GM19468 (cell line): Measurements from ENCODE around the gene HNRNPAB.

Experiments
- ATAC-seq: cut with Tn5 transposase; IDR thresholded peaks from one replicate; pipeline ENCODE4 v1.9.1; 2021; ENCODE audit warnings: mild to moderate bottlenecking, moderate library complexity, moderate number of reproducible peaks; ENCODE audit not compliant: unreplicated experiment; ENCODE audit errors: extremely low read depth

Gene HNRNPAB

DNA sequence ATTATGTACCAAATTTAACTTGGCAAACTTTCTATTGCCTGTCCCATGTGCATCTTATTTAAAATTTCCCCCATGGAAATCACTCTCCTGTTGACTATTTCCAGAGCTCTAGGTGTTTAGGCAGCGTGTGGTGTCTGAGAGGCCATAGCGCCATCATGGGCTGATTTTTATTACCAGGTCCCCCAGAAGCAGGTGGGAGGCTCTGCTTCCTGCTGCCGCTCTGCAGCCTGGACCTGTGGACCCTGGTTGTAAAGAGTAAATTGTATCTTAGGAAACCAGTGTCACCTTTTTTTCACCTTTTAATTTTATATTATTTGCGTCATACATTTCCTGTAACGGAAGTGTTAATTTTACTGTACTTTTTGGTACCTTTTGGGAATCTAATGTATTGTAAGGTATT lies 6.4 kb downstream of the HNRNPAB start:
- no peak for ATAC-seq

- ATAC-seq: no peak
These were observed 7.0 kb downstream of the HNRNPAB start for GRCh38 chr5:178211095-178212048.

- no peak for ATAC-seq
These were observed 8.1 kb downstream of the HNRNPAB start for GRCh38 chr5:178212241-178213002.

GRCh38 chr5:178213003-178213461 lies 8.7 kb downstream of the HNRNPAB start:
- ATAC-seq: no peak

DNA sequence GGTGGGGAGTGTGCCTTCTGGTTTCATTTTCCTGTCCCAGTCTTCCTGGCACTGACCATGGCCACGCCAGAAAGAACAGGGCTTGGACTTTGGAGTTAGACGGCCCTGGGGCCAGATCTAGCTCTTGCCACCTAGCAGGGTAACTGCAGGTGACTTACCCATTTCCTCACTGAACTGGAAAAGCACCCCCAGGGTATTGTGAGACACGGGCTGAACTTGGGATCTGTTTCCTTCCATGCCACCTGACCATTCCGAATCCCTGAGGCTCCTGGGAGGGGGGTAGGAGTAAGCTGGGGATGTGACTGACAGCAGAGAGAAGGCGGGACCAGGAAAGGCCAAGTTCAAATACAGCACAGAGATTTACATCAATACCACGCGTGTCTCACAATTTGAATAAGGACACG lies 9.4 kb downstream of the HNRNPAB start:
- ATAC-seq: no peak

DNA sequence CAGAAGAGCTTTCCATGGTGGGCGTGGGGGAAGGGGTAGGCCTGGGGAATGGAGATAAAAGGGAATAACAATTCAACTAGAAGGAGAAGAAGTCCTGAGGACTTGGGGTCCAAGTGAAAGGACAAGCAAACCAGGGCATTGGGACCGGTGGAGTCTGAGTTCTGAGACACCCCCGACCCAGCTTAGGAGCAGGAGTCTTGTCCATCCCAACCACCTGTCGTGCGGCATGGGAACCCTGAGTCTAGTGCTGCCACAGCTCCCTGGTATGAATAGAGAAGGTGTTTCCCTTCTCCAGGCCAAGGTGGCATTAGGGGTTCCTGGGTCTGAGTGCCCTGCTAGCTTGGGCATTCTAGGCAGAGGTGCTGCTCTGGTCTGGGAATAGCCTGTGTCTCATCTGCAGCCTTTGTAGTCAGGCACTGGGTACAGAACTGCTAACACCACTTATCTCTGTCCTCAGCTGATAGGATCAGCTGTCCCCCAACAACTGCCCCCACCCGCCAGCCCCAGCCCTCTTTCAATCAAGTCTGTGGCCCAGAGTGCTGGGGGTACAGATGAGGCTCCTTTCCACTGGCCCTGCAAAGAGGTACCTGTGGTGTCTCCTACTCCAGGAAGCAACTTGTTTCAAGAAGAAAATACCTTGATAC lies 9.9 kb downstream of the HNRNPAB start:
- no peak for ATAC-seq

DNA sequence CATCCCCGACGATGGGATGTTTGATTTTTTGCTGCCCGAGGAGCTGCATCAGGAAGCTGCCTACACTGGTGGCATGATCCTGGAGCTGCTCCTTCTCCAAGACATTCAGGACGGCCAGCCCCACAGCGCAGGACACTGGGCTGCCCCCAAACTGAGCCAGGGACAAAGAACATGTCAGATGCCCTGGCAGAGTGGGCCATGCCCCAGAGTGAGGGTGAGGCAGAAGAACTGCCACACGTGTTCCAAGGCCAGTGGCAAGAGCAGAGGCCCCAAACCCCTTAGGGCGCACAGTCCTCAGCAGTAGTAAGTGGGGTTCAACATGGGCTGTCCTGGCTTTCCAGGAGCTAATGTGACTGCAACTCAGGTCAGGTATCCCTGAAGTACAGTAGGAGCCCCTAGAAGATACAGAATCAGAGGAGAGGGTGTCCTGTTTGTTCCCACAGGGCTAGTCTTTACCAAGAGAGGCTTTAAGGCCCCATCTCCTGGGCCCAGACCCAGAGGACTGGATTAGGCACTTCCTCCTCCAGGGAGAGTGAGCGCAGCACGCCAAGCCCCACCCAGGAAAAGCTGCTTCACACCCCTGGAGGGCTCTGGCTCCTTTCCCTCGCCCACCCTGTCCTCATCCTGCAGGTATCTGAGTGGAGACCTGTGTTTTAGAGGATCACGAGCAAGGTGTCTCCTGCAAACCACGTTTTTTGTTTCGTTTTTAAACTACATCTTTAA lies 11.1 kb downstream of the HNRNPAB start:
- no peak for ATAC-seq

DNA sequence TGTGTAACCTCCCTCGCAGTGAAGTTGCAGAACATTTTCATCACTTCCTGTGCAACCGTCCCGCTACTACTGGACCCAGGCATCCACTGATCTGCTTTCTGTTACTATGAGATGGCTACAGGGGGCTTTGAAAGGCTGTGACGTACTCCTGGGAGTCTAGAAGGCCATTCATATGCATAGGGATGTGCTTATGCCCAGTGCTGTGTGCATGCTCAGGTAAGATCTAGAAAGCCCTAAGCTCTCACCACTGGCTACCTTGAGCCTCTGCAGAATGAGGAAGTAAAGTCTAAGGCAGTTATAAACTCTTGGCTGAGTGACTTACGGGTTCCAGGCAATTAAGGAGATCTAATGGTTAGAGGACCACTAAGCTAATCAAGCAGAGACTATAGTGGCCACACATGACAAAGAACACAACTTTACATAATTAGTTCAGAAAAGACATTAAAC lies 11.8 kb downstream of the HNRNPAB start:
- ATAC-seq: no peak

DNA sequence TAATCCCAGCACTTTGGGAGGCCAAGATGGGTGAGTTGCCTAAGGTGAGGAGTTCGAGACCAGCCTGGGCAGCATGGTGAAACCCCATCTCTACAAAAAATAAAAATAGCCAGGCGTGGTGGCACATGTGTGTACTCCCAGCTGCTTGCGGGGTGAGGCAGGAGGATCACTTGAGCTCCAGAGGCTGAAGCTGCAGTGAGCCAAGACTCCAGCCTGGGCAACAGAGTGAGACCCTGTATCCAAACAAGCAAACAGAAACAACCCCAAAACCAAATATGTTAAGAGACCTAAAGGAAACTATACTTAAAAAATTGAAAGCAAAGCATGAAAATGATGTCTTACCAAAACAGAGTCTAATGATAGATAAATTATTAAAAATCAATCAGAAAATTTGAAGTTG lies 12.4 kb downstream of the HNRNPAB start:
- ATAC-seq: no peak

DNA sequence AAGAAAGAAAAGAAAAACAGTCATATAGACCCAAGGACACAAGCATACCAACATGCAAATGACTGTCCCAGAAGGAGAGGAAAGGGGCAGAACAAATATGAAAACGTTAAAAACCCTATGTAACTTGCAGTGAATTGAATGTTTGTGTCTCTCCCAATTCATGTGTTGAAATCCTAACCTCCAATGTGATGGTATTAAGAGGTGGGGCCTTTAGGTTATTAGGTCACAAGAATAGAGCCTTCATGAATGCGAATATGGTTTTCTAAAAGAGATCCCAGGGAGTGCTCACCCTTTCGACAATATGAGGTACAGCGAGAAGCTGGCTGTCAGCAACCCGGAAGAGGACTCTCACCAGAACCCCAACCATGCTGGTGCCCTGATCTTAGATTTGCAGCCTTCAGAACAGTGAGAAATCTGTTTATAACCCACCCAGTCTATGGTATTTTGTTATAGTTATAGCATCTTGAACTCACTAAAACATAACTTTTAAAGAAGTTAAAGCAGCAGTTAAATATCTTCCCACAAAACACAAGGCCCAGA lies 14.0 kb downstream of the HNRNPAB start:
- ATAC-seq: no peak

DNA sequence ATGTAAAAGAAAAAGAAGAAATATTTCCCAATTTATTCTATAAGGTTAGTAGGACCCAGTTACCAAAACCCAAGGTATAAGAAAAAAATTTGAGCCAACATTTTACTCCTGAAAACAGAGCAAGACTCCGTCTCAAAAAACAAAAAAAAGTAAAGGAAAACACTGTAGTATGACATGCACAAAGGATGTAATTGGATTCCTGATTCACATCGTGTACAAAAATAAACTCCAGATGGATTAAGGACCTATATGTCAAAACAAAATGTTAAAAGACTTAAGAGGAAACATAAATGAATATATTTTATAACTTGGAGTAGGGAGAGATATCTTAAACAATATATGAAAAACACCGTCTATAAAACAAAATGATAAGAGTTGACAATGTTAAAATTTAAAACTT lies 14.5 kb downstream of the HNRNPAB start:
- no peak for ATAC-seq

DNA sequence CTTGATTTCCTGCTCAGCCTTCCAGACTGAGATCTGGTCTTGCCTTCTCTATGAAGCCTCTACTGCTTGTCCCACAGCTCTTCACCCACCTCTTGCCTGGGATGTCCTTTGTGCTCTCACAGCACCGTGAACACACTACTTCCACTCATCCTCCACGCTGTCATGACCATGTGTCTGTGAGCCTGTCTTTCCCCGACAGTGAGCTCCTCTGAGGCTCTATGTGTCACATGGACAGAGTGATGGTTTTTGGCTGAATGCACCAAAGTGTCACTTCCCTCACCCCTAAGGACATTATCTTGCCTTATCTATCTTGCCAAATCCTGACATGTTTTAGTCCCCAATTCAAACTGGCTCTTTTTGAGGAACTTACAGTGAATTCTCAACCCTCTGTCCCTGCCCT lies 16.9 kb downstream of the HNRNPAB start:
- no peak for ATAC-seq

DNA sequence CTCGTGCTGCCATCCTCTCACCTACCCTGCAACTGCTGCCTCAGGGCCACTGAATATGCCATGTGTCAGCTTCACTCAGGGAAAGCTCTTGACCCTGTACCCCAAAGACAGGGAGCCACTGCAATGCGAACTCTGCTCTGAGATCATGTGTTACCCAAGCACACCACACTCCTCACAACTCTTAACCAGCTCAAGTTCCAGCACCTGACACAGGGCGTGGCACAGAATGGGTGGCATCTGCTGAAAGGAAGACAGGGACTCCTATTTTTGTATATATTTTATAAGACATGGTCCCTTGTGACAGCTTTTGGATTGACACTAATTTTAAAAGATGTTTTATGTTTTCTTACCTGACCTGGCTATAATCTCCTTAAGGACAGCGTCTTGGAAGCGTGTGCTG lies 17.5 kb downstream of the HNRNPAB start:
- no peak for ATAC-seq

- ATAC-seq: no peak
These were observed 18.0 kb downstream of the HNRNPAB start for GRCh38 chr5:178222292-178222691.

DNA sequence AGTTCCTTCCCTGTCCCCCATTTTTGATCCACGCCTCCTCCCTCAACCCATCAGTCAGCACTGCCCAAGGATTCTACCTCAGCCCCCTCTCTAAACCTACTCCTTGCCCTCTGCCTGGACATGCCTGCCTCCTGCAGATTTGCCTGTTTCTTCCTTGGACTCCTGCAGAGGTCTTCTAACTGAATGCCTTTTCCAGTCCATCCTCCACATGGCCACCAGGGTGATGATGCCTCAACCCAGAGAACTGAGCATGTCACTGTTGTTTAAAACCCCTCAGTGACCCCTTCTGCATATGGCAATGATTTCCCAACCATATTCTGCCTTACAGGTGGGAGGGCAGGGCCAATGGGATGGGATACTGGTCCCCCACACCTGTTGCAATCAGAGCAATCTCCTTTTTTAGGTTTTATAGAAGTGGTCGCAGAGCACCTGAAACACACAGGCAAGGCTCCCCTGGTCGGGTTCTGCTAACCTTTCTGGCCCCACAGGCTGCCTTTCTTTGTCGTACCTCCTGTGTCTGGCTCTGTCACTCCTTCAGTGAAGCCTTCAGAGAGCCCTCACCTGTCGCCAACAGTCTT lies 19.0 kb downstream of the HNRNPAB start:
- no peak for ATAC-seq

DNA sequence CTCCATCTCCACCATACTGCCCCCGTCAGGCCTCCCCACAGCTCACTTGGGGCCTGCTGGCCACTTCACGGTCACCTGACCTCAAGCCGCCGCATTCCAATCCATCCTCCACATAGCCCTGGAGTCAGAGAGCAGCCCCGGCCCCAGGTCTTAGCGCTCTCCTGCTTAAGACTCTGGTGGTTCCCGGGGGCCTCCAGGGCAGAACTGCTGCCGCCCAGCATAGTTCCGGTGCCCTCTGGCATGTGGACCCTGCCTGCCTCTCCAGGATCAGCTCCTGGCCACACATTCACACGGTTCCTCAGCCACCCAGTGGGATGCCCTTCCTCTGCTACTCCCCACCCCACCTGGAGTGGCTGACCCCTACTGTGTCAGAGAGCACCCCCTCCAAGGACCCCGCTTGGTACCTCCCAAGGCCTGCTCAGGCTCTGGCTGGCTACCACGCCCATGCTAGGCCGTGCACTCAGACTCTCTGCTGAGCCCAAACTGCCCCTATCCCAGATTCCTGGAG lies 19.5 kb downstream of the HNRNPAB start:
- no peak for ATAC-seq

DNA sequence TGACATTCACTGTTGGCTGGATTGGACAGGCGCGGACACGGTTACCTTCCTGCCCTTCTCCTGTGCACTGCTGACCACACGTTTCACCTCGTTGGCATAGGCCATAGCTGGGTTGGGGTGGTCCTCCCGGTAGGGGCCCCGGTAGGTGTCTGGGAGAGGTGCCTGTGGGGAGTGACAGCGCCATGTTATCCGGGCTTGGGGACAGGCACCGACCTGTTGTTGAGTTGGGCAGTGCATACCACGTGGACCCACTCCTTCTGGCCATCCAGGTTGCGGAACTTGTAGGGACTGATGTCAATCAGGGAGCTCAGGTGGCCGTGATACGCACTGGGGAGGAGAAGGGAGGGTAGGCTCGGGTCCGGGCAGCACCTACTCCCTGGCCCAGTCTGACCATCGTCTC lies 20.1 kb downstream of the HNRNPAB start:
- no peak for ATAC-seq

GRCh38 chr5:178225174-178225573 lies 20.8 kb downstream of the HNRNPAB start:
- ATAC-seq: no peak

DNA sequence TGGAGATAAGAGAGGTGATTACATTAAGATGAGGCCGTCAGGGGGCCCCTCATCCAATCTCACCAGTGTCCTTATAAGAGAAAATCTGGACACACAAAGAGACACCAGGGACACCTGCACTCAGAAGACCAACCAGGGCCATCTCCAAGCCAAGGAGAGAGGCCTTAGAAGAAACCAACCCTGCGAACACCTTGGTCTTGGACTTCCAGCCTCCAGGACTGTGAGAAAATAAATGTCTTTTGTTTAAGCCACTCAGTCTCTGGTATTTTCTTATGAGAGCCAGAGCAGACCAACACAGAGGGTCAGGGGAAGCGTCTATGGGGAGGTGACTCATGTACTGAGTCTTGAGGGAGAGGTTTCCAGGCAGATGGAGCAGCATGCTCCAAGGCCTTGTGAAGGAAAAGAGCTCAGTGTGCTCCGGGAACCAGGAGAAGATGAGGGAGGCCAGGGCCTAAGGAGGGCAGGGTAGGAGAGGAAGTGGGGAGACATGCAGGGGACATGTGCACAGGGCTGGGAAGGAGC lies 22.9 kb downstream of the HNRNPAB start:
- no peak for ATAC-seq
